Activated gamma-delta T cell treated with anti-CD3 and anti-CD28 coated beads, Interleukin-2, amount 50 U/mL, for 16 hours (primary cell): ENCODE data around the gene TNFRSF19.

ENCODE experiments used
- DNase-seq: peaks from one replicate; pipeline ENCODE4 v3.0.0-alpha.2; 2020; ENCODE audit warnings: low read depth

Gene TNFRSF19

DNA sequence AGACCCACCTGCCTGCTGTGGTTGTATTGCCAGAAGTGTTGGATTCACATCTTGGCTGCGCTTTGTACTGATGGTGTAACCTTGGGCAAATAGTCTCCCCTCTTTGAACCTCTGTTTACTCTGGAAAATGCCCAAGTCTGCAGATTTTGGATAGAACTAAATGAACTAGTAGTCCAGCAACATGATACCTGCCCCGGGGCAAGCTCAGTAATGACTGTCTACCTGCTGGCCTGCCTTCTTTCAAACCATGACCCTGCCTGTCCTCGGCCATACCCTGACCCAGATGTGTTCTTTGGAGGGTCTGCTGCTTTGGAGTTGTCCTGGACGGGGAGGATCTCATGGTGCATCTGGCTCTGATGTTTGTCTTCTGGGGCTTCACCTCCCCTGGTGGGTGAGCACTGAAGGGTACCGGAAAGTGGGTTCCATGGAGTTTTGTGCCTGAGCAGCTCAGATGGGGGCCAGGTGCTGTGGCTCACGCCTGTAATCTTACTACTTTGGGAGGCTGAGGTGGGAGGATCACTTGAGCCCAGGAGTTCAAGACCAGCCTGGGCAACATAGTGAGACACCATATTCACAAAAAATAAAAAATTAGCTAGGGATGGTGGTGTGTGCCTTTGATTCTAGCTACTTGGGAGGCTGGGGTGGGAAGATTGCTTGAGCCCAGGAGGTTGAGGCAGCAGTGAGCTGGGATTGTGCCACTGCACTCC is 59.5 kb downstream of the TNFRSF19 start:
- no peak for DNase-seq

DNA sequence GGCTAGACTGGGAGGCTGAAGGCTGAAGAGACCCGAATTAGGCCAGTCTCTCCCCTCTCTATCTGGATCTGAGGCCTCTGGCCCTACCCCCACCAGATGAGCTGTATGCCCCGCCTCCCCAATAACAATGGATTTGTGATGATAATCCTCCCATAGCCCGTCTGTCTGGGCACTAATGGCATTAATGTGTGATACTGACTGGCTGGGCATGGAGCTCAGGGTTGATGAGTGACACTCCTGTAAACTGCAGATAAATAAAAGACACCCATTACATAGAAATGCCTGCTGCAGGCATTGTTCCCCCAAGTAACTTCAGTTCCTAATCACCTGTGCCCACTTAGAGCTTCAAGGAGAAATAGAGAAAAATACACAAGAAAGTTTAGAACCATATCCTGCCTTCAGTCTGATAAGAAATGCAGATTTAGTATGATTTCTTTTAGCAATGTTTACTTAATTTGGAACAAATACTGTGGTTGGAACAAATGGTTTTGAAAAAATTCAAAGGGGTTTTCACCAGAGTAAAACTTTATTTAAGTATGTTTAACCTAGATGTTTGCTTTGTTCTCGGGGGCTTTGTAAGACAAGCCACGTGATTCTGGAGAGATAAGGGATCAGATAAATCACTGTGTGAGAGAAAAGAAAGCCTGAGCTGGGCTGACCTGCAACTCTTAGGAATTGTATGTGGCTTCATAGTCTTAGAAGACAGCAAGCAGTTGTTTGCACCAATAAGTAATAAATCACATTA is 60.3 kb downstream of the TNFRSF19 start:
- no peak for DNase-seq

DNA sequence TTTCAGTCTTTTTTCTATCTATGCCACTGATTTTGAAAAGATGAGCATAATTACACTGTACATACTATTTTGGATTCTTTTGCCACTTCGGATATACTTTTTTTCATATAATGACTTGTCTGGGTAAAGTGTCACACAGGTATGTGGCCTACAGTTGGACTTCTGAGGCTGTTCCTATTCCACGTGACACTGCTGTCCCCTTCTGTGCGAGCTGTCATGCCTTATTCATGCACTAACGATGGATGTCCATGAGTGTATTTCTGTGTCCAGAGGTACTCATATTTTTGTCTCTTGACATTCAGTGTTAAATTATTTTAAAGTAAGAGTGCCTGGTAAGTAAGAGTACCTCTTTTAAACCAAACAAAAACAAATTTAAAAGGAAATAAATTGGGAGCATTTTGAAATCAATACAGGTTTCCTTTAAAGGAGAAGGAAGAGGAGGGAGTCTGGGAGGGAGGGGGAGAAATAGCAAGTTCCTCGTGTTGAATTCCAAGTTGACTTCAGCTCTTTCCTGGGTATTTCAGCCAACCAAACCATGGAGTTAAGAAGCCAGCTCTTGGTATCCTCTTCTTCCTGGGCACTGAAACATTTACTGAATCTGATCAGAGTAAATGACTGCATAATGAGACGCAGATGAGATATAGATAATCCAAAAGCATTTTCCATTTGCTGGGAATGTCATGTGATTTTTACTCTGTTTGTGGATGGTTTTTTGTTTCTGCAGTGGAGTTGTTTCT is 61.3 kb downstream of the TNFRSF19 start:
- DNase-seq = no peak

DNA sequence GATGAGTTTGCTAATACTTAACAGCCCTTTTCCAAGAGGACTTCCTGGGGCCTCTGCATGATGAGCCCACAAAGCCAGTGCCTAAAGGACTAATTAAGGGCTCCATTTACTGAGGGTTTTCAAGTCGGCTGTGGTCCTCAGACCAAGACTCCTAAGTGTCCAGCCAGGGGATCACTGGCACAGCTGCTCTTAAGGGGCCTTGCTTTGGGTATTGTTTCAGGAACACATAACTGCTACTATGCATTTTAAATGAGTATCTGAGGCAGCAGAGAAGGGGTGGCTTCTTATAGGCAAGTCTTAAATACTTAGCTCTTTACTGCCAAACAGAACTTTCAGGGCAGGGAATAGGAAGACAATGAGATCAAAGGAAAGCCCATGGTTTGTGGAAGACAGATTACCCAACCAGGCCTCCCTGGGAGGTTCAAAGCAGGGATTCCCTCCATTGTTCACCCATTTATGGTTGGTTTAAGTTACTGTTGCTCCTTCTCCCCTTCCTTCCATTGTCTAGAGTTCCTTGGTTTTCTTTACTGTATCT is 61.9 kb downstream of the TNFRSF19 start:
- DNase-seq = no peak

DNA sequence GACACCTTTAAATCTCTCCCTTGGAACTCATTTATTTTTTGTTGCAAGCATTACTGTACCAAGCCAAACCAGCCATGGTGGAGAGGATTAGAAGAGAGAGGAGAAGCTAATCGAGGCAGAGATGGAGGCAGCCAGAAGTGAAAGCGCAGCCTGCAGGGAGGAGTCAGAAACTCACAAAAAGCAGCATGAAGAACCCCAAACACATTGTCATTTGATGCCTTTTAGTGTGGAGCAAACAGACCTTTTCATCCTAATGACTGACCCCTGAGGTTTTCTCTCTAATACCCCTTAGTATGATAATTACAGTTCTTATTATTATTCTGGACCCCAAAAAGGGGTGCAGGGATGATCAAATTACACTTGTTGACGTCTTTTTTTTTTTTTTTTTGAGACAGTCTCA is 62.5 kb downstream of the TNFRSF19 start:
- no peak for DNase-seq

DNA sequence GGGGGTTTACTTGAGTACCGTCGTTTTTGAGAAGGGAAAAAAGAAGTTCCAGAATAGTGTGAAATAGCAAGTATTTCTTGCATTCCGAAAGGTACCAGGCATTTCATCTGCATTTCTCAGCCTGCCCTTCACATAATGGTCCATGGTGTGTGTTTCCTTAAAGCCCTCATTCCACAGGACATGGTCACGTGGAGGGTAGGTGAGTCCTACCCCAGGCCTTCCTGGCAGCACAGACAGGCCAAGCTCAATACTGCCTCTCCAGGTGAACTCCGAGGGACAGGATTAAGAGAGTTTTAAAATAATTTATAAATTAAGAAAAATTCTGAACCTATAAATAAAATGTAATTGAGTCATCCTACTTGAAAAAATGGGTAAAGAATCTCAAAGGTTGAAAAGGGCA is 64.7 kb downstream of the TNFRSF19 start:
- no peak for DNase-seq

DNA sequence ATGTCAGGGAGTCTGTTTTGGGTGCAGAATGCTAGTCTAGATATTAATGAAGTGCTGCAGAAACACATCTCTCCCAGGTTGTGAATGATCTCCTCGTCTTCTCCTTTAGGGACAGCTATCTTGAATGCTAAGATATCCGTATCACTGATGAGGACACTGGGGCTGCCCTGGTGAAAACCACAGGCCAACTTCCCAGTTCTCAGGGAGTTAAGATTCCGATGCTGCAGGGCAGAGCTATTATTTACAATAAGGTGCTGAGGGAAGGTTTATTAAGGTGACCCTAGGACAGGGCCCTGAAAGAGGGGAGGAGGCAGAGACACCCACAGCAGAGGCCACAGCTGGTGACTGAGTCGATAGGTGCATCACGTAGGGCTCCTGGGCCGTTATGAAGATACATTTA is 66.1 kb downstream of the TNFRSF19 start:
- no peak for DNase-seq

DNA sequence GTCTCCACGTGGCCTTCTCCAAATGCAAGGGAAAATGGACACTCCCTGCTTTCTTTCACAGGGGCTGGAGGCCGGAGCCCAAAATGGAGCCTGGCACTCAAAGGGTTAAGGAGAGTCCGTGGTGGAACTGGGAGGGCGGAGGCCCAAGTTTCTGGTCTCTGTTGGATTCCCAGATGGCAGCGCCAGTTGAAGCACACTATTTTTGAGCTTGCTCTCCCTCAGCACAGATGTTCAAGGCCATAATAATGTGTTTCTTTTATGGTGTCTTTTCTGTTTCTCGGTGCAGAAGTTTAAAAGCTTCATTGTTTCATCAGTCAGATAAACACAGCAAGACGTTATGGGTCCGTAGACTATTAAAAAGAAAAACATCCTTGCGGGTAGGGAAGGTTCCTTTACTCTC is 67.6 kb downstream of the TNFRSF19 start:
- no peak for DNase-seq

DNA sequence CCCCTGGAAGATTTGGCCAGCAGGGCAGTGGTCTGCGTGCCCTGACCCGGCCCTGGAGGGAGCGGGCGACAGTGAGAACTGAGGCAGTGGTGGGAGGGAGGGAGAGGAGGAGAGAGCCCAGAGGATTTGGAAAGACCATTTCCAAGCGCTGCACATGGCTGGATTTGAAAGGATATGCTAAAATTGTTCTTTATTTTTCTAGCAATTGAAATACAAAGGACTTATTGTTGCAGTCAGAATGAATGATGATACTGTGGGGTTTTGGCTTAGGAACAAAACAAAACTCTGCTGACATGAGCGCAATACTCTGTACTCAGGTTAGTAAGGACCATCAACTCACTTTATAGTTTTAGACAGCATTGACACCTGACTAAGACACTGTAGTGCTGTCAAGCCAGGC is 69.5 kb downstream of the TNFRSF19 start:
- no peak for DNase-seq

DNA sequence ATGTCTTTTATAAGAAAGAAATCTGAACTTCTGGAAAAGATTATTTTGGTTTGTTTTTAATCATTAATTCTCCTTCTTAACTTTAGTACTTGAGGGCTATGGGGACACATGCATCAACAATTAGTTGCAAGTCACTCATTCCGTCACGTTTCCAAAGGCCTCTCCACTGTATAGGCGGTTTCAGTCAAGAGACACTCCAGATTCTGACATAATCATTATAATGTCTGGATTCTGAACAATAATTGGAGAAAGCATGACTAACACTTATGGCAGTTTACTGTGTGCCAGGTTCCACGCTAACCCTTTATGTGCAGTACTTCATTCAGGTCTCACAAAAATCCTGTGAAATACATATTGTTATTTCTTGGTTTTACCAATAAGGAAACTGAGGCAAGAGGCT is 71.9 kb downstream of the TNFRSF19 start:
- DNase-seq = no peak

DNA sequence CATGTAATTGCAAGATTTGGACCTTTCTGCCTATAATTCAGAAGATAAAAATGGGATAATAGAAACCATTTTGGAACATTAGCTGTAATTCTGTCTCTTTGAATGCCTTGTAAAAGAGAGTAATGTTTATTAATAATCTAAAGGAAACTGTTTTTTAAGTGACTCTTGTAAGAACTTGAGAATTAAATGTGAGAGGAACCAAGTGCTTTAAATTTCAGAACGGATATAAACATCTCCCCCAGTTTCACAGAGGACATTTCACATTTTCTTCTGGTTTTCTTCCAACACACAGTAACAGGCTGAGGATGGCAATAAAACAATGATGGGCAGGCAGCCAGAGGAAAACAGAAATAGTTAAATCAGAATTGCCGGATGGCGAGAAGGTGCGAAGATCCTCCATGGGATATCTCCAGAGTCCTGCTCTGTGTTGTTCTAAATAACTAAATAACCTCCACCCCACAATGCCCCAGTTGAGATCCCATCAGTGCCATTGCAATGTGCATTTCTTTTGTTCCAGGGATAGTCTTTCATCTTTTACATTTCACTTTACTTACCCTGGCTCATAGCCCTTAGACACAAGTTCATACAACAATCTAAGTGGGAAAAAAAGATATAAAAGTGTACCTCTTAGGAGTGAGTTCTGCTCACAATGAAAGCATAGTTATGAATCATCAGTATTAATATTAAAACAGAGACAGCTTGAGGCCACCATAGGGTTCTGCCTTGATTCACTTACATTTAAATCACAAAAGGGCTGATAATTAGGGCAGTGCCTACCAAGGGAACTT is 73.3 kb downstream of the TNFRSF19 start:
- no peak for DNase-seq

DNA sequence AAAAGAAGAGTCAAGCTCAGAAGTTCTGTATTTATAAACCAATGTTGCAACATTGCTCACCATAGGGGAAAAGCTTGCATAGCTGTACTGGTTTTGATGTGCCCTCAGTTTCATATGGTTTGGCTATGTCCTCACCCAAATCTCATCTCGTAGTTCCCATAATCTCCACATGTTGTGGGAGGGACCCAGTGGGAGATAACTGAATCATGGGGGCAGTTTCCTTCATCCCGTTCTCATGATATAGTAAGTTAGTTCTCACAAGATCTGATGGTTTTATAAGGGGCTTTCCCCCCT is 73.9 kb downstream of the TNFRSF19 start:
- DNase-seq = no peak

DNA sequence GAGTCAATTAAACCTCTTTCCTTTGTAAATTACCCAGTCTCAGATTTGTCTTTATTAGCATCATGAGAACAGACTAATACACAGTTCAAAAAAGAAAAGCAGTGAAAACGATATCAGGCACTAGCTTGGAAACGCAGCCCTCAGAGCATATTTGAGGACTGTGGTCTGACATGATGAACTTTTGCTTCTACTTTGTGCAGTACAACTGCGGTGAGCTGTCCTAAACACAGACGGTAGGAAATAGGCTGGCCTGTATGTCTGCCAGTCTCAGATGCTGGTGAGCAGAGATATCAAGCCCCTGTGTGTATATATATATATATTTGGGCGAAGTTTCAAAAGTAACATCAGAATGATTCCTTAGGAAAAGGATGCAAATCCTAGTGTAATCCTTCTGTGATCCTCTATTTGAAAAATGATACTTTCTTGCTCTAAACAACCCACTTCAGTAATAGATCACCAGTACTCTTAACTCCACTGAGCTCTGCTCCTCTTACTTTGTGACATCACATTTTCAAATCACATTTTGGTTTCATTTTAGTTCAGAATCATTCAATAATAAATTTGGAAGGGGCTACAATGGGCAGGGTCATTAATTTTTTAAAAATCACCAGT is 74.4 kb downstream of the TNFRSF19 start:
- no peak for DNase-seq

DNA sequence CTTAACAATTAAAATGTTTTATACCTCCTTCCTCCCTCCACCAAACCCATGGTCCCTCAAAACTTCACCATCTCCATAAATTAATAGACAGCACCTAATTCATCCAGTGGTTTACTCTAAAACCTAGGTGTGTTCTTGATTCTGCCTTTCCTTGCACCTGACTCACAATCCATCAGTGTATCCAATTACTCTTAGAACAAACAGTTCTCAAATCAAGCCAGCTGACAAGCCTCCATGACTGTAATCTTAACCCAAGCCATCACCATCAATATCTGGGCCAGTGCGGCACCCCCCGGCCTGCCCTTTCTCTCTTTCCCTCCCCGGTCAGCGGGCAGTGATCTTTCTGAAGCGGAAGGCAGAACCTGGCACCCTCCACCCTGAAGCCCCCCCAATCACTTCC is 75.6 kb downstream of the TNFRSF19 start:
- no peak for DNase-seq

DNA sequence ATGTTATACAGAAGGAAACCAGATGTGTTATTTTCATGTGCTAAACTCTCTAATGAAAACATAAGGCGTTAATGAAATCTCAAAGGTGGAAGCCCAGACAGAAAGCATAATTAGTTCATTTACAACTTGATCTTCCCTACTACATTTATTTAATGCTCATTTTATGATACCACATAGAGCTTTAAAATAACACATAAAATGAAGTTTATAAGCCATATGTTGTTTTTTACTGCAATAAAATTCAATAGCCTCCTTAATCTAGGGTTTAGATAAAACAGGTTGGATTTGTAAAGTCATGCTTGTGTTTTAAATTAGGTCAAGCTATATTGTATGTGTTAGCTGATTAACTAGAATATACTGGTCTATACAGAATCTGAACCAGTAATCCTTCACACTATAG is 81.2 kb downstream of the TNFRSF19 start:
- no peak for DNase-seq

DNA sequence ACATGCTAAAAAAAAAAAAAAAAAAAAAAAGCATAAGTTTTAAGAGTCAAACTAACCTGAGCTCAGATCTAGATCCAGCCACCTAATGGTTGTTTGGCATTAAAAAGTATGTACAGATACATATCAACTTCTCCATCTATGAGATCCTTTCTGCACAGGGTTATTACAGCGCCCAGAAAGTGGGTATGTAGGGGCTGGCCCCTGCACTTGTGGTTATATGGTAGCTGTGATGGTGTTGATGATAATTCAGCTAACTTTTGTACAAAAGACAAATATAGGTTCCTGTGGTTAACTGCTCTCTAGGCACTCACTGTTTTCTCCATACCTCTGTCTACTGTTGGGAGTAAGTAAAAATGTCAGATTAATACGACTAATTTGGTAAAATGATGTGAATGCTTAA is 81.7 kb downstream of the TNFRSF19 start:
- DNase-seq = no peak

DNA sequence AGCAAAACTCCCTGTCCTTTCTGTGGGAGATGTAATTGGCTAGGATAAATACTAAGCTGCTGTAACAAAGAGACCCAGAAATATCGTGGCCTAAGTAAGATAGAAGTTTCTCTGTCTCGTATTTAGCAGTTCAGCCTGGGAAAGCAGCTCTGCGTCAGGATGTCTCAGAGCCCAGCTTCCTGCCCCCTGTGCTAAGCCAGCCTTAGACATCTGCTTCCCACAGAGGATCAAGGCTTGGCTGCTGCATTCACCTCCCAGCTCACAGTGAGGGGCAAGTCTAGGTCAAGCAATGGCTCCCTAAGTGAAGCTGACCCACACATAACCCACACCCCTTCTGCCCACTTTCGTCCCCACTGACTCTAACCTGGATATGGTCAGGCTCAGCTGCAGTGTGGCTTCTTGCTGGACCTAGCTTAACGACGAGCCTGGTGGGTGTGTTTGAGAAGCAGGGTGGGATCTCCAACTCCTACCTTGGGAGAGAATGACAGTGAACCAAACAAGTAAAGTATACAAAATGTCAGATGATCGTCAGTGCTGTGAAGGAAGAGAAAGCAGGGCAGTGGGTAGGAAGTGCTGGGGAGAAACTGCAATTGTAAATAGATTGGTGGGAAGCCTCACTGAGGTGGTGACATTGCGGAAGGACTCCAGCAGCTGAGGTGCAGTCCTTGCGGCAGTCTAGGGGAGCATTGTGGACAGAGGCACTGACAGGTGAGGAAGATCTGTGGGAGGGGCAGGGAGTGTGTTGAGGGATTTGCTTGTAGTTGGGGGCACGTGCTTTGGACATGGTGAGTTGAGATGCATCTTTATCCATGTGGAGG is 82.9 kb downstream of the TNFRSF19 start:
- DNase-seq = no peak

DNA sequence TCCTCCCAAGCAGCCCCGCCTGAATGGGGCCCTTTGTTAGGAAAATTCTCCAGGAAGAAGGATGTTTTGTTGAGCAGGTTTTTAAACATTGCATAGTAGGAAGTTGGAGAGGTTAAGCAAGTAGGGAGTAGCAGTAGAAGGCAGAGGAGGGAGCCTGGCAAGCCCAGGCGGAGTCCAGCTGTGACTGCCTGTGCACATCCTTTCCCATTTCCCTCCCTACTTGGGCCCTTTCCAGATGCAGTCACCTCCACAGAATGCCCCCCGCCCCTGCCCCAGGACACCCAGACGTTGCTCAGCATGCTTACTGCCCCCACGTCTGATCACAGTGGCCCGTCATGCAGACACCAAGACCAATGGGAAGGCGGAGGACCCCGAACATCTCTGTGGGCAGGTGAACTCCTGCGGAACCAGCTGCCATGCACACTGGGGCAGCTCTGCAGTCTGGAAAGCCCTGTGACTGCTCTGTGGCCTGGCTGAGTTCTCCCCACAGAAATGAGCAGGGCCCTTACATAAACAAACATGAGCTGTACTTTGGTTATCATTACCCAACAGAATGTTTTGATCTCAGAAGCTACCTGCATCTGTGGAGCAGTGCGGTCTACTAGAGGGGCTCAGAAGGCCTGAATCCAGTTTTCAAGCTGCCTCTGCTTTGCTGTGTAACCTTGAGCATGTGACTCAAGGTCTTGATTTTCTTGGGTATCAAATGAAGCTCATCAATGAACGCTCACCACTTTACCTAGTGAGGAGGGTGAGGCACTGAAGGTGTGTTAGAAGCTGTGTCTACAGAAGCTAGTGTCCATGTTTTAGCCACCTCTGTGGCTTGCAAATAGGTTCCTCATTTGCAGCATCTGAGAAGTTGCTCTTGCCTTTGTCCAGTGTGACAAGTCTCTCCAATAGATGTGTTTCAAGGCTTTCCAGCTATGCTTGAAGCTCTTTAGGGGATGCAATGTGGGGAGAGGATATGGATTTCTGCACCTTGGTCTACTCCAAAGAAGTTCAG is 84.2 kb downstream of the TNFRSF19 start:
- no peak for DNase-seq

DNA sequence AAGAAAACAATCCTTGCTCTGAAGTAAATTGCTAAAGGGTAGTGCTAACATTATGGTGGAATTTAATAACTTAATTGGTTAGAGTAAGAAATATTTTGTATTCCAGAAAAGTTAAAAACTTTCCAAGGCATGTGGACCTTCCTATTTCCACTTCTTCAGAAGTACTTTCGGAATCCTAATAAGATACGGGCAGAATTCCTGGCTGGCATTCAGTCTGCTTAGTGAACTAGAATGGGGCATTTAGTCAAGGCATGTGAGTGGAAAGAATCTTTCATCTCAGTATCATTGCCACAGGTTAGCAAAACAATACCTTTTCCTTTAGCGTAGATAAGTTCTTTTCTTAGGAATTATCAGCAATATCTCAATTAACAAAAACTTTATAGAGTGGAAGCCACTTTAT is 85.1 kb downstream of the TNFRSF19 start:
- no peak for DNase-seq
